Thymus (tissue), 11 donors: ENCODE results near the gene HACD2. TPM values are rescaled to one million over a fixed set of nuclear protein-coding genes. Genes with fewer than 3 reads are reported as not detected.

Experiments
- DNase-seq, 9 donors: peaks; one replicate each; pipeline ENCODE4 v3.0.0-alpha.2; 2013; ENCODE audit warnings: low spot score in 9 of 9, low read depth in 6 of 9, missing footprints in 1 of 9
- H3K27ac ChIP-seq, 2 donors: one replicate each; pipeline ENCODE4 v1.5.1; 2013; ENCODE audit warnings: control low read depth in 1 of 2, low read depth in 1 of 2, low read length in 1 of 2, mild to moderate bottlenecking in 1 of 2, moderate library complexity in 1 of 2
- H3K27me3 ChIP-seq, 2 donors: one replicate each; pipeline ENCODE4 v1.5.1; 2013; ENCODE audit warnings: low read length in 1 of 2; ENCODE audit not compliant: control insufficient read depth in 2 of 2, insufficient read depth in 1 of 2
- H3K36me3 ChIP-seq, 2 donors: one replicate each; pipeline ENCODE4 v1.5.1; 2013; ENCODE audit warnings: low read length in 1 of 2, mild to moderate bottlenecking in 1 of 2, moderate library complexity in 1 of 2; ENCODE audit not compliant: control insufficient read depth in 2 of 2, insufficient read depth in 2 of 2
- H3K4me1 ChIP-seq, 2 donors: one replicate each; pipeline ENCODE4 v1.5.1; 2013; ENCODE audit warnings: low read length in 2 of 2; ENCODE audit not compliant: control insufficient read depth in 2 of 2, insufficient read depth in 2 of 2
- H3K4me3 ChIP-seq, 2 donors: one replicate each; pipeline ENCODE4 v1.5.1; 2013; ENCODE audit warnings: low read length in 2 of 2, control low read depth in 1 of 2, mild to moderate bottlenecking in 1 of 2
- H3K9me3 ChIP-seq, 2 donors: one replicate each; pipeline ENCODE4 v1.5.1; 2013; ENCODE audit warnings: low read length in 1 of 2, mild to moderate bottlenecking in 1 of 2; ENCODE audit not compliant: control insufficient read depth in 2 of 2, insufficient read depth in 1 of 2
- WGBS: extraction: QIAGEN DNeasy Blood & Tissue Kit; methylation state at CpG from one replicate; pipeline ENCODE4 v1.1.7; 2013; 5-methylcytosine and 5-hydroxymethylcytosine counted together
- polyA plus RNA-seq: library from polyadenylated mRNA; stranded (reverse); fragments of 200-250 nt; gene quantifications from one replicate; pipeline ENCODE4 v1.2.3, GENCODE V29; 2013
- total RNA-seq: library from RNA; stranded (reverse); fragments of 120-200 nt; gene quantifications from one replicate; pipeline ENCODE4 v1.2.4, GENCODE V29; 2013
- donor health status: healthy.

Gene HACD2
- total and polyA plus RNA-seq, 2 donors = 12.2 to 16.1 TPM

GRCh38 chr3:123447416-123447748, 137.5 kb downstream of the HACD2 start:
- 97% methylated on average over 27 of the region's 27 CpGs for WGBS
- no peak for DNase-seq
- H3K4me3 ChIP-seq = no peak overlapping the region

GRCh38 chr3:123446610-123447109, 138.2 kb downstream of the HACD2 start:
- peaks cover 41 to 79% of the 10 kb centered on the region in 2 donors for H3K27me3 ChIP-seq
- H3K4me1 ChIP-seq = peaks cover 5% of the 10 kb centered on the region in 2 donors
- 93% methylated on average over 6 of the region's 6 CpGs for WGBS
- H3K4me3 ChIP-seq = no peak overlapping the region
- no peaks in the 10 kb centered on the region for H3K36me3 ChIP-seq
- H3K27ac ChIP-seq = no peak overlapping the region
- peaks cover 0 to 4% of the 10 kb centered on the region in 2 donors for H3K9me3 ChIP-seq
- no peak for DNase-seq

More at GRCh38 chr3:123447416-123447748, 137.5 kb downstream of the HACD2 start:
- H3K27me3 ChIP-seq = peaks cover 41 to 82% of the 10 kb centered on the region in 2 donors
- no peak overlapping the region for H3K27ac ChIP-seq
- H3K36me3 ChIP-seq = no peaks in the 10 kb centered on the region
- peaks cover 5% of the 10 kb centered on the region in 2 donors for H3K4me1 ChIP-seq
- peaks cover 0 to 4% of the 10 kb centered on the region in 2 donors for H3K9me3 ChIP-seq

- DNase-seq = no peak
- peaks cover 0 to 4% of the 10 kb centered on the region in 2 donors for H3K9me3 ChIP-seq
- no peaks in the 10 kb centered on the region for H3K36me3 ChIP-seq
- peaks cover 41 to 75% of the 10 kb centered on the region in 2 donors for H3K27me3 ChIP-seq
- H3K27ac ChIP-seq = no peak overlapping the region
- WGBS = 91% methylated on average over 2 of the region's 2 CpGs
- no peak overlapping the region for H3K4me3 ChIP-seq
- H3K4me1 ChIP-seq = peaks cover 5% of the 10 kb centered on the region in 2 donors
Measured at GRCh38 chr3:123446210-123446609, 138.6 kb downstream of the HACD2 start.

- Histone ChIP-seq H3K27ac (no peak overlapping the region), H3K27me3 (peaks cover 37 to 70% of the 10 kb centered on the region in 2 donors), H3K36me3 (no peaks in the 10 kb centered on the region), H3K4me1 (peaks cover 5% of the 10 kb centered on the region in 2 donors), H3K4me3 (no peak overlapping the region), H3K9me3 (peaks cover 0 to 4% of the 10 kb centered on the region in 2 donors)
- 65% methylated on average over 2 of the region's 2 CpGs for WGBS
- DNase-seq = no peak
Measured at GRCh38 chr3:123445702-123446101, 139.2 kb downstream of the HACD2 start.

DNA sequence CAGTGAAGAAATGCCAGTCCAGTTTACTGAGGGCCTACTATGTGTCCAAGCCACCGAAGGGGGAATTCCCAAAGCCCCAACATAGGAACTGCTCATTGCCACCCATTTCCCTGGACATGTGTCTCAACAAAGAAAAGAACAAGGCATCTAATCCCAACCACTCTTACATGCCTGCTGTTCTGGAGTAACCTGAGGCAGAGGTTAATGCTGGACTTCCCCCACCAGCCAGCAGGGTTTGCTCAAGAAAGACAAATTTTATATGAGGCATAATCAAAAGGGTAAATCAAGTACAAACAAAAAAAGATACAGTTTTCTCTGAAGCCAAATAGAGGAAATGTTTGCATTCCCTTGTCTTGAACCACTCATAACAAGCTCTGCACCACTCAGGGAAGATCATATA, 140.1 kb downstream of the HACD2 start:
- Histone ChIP-seq H3K36me3 (no peaks in the 10 kb centered on the region), H3K27me3 (peaks cover 27 to 60% of the 10 kb centered on the region in 2 donors), H3K4me3 (no peak overlapping the region), H3K27ac (no peak overlapping the region), H3K4me1 (peaks cover 5% of the 10 kb centered on the region in 2 donors), H3K9me3 (peaks cover 0 to 4% of the 10 kb centered on the region in 2 donors)
- no peak for DNase-seq
- WGBS = 93% methylated on average over 1 of the region's 1 CpG

GRCh38 chr3:123444023-123444422, 140.8 kb downstream of the HACD2 start:
- Histone ChIP-seq H3K27me3 (peaks cover 20 to 54% of the 10 kb centered on the region in 2 donors), H3K36me3 (no peaks in the 10 kb centered on the region), H3K9me3 (peaks cover 0 to 4% of the 10 kb centered on the region in 2 donors), H3K4me1 (peaks cover 5% of the 10 kb centered on the region in 2 donors), H3K4me3 (no peak overlapping the region), H3K27ac (no peak overlapping the region)
- WGBS = 67% methylated on average over 6 of the region's 6 CpGs
- DNase-seq = no peak

DNA sequence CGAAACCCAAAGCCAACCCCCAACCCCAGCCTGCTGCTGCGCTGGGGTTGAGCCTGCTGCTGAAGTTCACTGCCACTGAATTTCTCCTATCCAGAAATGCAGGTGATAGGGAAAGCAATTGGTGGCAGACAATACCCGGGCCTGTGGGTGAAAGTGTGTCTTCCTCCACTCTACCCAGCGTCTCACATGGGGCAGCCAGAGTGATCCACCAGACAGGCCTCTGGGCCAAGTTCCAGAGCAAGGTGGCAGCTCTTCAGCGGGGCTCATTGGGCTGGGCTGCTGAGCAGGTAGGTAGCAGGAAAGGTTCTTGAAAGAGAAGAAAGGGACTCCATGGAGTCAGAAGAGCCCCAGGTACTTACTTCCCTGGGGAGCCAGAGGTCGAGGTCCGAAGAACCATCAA, 141.9 kb downstream of the HACD2 start:
- 96% methylated on average over 7 of the region's 7 CpGs for WGBS
- no peak for DNase-seq
- H3K36me3 ChIP-seq = no peaks in the 10 kb centered on the region
- no peaks in the 10 kb centered on the region for H3K9me3 ChIP-seq
- no peaks in the 10 kb centered on the region for H3K4me1 ChIP-seq
- no peak overlapping the region for H3K4me3 ChIP-seq
- peaks cover 9 to 44% of the 10 kb centered on the region in 2 donors for H3K27me3 ChIP-seq
- no peak overlapping the region for H3K27ac ChIP-seq

GRCh38 chr3:123442125-123442524, 142.7 kb downstream of the HACD2 start:
- Histone ChIP-seq H3K27ac (no peak overlapping the region), H3K36me3 (no peaks in the 10 kb centered on the region), H3K9me3 (no peaks in the 10 kb centered on the region), H3K27me3 (peaks cover 1 to 38% of the 10 kb centered on the region in 2 donors), H3K4me3 (no peak overlapping the region), H3K4me1 (no peaks in the 10 kb centered on the region)
- WGBS = 97% methylated on average over 9 of the region's 9 CpGs
- DNase-seq = no peak
